Stomach (tissue), 9 donors: Measurements from ENCODE around the gene CEBPB. TPM values are rescaled to one million over a fixed set of nuclear protein-coding genes. Genes with fewer than 3 reads are reported as not detected.

Experiments
- DNase-seq, 2 donors: peaks; one replicate each; pipeline versions ENCODE4 v3.0.0 to v3.0.0-alpha.2; 2013 to 2019
- H3K27ac ChIP-seq, 5 donors: fragments of 200-600 bp in 4 of 5; sonication (generic) in 4 of 5; one replicate each; pipeline ENCODE4 v1.5.1; 2013 to 2019; ENCODE audit warnings: mild to moderate bottlenecking in 1 of 5, moderate library complexity in 1 of 5
- H3K27me3 ChIP-seq, 3 donors: fragments of 200-600 bp; sonication (generic); one replicate each; pipeline ENCODE4 v1.5.1; 2017 to 2019; ENCODE audit warnings: mixed run types in 1 of 3
- H3K36me3 ChIP-seq, 4 donors: fragments of 200-600 bp; sonication (generic); 1 replicate in 3 of 4; 2 replicates in 1 of 4; pipeline ENCODE4 v1.5.1; 2016 to 2019
- H3K4me1 ChIP-seq, 4 donors: fragments of 200-600 bp; sonication (generic); one replicate each; pipeline ENCODE4 v1.5.1; 2016 to 2019
- H3K4me3 ChIP-seq, 4 donors: fragments of 200-600 bp; sonication (generic) in 3 of 4; one replicate each; pipeline ENCODE4 v1.5.1; 2016 to 2019; ENCODE audit warnings: mild to moderate bottlenecking in 1 of 4
- H3K9me3 ChIP-seq, 4 donors: fragments of 200-600 bp; sonication (generic); one replicate each; pipeline ENCODE4 v1.5.1; 2016 to 2019
- EP300 ChIP-seq: sonication (generic); formaldehyde crosslinking; IDR thresholded peaks from one replicate; pipeline ENCODE4 v1.6.1; 2017; ENCODE audit warnings: antibody characterized with exemption
- POLR2A ChIP-seq, 4 donors: fragments of 450-650 bp; IDR thresholded peaks; one replicate each; pipeline ENCODE4 v1.6.1; 2016; ENCODE audit warnings: antibody characterized with exemption in 4 of 4, control low read depth in 2 of 4, mild to moderate bottlenecking in 1 of 4, moderate library complexity in 1 of 4
- POLR2AphosphoS5 ChIP-seq, 3 donors: sonication (generic); formaldehyde crosslinking; IDR thresholded peaks; one replicate each; pipeline ENCODE4 v1.6.1; 2016; ENCODE audit warnings: antibody characterized with exemption in 3 of 3
- WGBS, 5 donors: extraction: QIAGEN DNeasy Blood & Tissue Kit in 3 of 5; methylation state at CpG; one replicate each; pipeline versions ENCODE4 v1.1.5 to v1.1.7; 2013 to 2018; 5-methylcytosine and 5-hydroxymethylcytosine counted together
- intact Hi-C: fragments of 100-400 bp; cut with DNase I; formaldehyde crosslinking; loops from one replicate; pipeline ENCODE4 v1.15.1; 2023; ENCODE audit warnings: low total_unique reads
- polyA plus RNA-seq, 3 donors: library from polyadenylated mRNA; stranded (reverse); fragments of 200-250 nt; gene quantifications; one replicate each; pipeline ENCODE4 v1.2.3, GENCODE V29; 2013
- total RNA-seq, 5 donors: library from RNA; depleted of rRNA; stranded (reverse); fragments of >200 nt; gene quantifications; one replicate each; pipeline versions ENCODE4 v1.1.0 to v1.2.3, GENCODE V29; 2014 to 2016
- TF ChIP-seq, protein P1 (sequence below), 7 experiments: fragments of 450-650 bp in 4 of 7; fragments of 200-600 bp in 3 of 7; sonication (generic) in 3 of 7; IDR thresholded peaks; one replicate each; pipeline ENCODE4 v1.5.1; 2016 to 2019; ENCODE audit warnings: antibody characterized with exemption in 7 of 7, control low read depth in 2 of 7, mild to moderate bottlenecking in 1 of 7
- donor health status: healthy with polysubstance abuse.
- donor health status: Bipolar disorder and iron deficiency.
- donor health status: healthy.

The CEBPB gene
- total and polyA plus RNA-seq, 8 donors, result 21.1 to 200 (median 36.5) TPM

DNA sequence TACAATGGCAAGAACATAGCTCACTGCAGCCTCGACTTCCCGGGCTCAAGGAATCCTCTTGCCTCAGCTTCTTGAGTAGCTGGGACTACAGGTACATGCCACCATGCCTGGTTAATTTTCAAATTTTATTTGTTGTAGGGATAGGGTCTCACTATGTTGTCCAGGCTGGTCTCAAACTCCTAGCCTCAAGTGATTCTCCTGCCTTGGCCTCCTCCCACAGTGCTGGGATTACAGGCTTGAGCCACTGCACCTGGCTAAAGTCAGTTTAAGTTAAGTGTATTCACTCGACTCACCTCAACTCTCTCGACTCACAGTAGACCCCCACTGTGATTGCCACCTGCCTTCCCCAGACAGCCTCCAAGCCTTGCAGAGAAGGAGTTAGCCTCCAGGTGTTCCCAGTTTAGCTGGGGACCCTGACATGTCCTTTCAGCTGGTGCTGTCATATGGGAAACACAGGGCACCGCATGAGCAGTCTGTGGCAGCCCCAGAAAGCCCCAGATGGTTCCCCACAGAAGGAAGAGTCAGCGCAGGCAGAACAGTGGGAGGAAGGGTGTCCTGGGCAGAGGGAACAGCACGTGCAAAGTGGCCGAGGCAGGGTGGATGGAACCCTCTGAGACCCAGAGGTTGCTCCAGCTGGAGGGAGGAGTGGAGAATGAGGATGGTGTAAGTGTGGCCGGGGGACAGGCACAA, 40.4 kb downstream of the CEBPB start:
- DNase-seq, result no peak
- no peak overlapping the region for H3K4me3 ChIP-seq

DNA sequence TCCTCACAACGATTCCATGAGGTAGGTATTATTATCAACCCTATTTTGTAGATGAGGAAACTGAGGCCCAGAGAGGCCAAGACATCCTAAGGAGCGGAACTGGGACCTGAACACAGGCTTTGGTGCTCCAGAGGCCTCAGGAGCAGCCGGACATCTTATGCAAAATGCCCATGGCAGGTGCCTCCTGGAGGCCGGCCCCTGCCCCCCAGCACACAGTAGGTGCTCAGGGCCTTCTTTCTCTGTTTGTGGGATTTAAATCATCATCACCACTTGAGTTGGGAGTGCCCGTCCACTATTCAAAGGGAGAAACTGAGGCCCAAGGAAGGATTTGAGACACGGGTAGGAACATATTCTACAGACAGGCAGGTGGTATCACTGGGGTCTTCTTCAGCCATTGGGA, 41.2 kb downstream of the CEBPB start:
- intact Hi-C loops, result no loop called here
- WGBS, 5 donors, result 89 to 96% (median 95%) methylated on average over 6 of the region's 6 CpGs
- Histone ChIP-seq H3K9me3 (no peaks in the 10 kb centered on the region), H3K27ac (no peak overlapping the region), H3K36me3 (no peaks in the 10 kb centered on the region), H3K27me3 (no peaks in the 10 kb centered on the region), H3K4me1 (peaks cover 0 to 4% (median under 1%) of the 10 kb centered on the region in 4 donors), H3K4me3 (no peak overlapping the region)
- no peak for TF ChIP-seq POLR2A (IDR thresholded peaks at IDR 0.05)
- TF ChIP-seq, protein P1, sequence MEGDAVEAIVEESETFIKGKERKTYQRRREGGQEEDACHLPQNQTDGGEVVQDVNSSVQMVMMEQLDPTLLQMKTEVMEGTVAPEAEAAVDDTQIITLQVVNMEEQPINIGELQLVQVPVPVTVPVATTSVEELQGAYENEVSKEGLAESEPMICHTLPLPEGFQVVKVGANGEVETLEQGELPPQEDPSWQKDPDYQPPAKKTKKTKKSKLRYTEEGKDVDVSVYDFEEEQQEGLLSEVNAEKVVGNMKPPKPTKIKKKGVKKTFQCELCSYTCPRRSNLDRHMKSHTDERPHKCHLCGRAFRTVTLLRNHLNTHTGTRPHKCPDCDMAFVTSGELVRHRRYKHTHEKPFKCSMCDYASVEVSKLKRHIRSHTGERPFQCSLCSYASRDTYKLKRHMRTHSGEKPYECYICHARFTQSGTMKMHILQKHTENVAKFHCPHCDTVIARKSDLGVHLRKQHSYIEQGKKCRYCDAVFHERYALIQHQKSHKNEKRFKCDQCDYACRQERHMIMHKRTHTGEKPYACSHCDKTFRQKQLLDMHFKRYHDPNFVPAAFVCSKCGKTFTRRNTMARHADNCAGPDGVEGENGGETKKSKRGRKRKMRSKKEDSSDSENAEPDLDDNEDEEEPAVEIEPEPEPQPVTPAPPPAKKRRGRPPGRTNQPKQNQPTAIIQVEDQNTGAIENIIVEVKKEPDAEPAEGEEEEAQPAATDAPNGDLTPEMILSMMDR (IDR thresholded peaks at IDR 0.05), result no peak
- no peak for TF ChIP-seq POLR2AphosphoS5 (IDR thresholded peaks at IDR 0.05)
- no peak for TF ChIP-seq EP300
- DNase-seq, result no peak

More for the DNA sequence above, 40.4 kb downstream of the CEBPB start:
- no peak overlapping the region for H3K27ac ChIP-seq
- no peaks in the 10 kb centered on the region for H3K36me3 ChIP-seq
- no peaks in the 10 kb centered on the region for H3K9me3 ChIP-seq
- intact Hi-C loops, result no loop called here
- 84 to 91% (median 89%) methylated on average over 9 of the region's 9 CpGs for WGBS, 5 donors
- H3K4me1 ChIP-seq, result peaks cover 0 to 13% (median 2%) of the 10 kb centered on the region in 4 donors
- TF ChIP-seq POLR2A (IDR thresholded peaks at IDR 0.05) (no peak), POLR2AphosphoS5 (IDR thresholded peaks at IDR 0.05) (no peak), EP300 (no peak)
- TF ChIP-seq, protein P1 (IDR thresholded peaks at IDR 0.05), result no peak
- H3K27me3 ChIP-seq, result no peaks in the 10 kb centered on the region

DNA sequence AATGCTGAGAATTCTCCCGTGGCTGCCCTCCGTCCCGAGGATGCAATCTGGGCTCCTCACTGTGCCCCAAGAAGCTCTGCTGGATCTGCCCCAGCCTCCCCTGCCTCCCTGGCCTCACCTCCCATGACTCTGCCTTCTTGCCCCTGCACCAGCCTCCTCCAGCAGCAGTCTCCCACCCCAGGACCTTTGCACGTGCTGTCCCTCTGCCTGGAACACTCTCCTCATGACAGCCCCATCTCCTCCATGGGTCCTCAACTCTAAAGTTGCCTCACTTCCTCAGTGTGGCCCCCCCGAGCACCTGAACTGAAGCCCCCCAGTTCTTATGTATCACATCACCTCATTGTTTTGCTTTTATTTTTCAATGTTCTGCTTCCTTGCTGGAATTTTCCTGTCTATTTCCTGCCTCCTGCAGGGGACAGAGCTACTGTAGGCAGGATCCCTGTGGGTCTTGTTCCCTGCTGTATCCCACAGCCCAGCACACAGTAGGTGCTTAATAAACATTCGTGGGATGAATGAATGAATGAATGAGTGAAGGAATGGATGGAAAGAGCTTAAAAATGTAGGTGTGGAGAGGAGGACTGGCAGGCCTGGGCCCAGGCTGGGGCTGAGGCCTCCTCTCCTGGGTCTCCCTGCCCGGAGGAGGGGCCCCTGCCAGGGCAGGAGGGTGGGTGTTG, 42.2 kb downstream of the CEBPB start:
- Histone ChIP-seq H3K27me3 (no peaks in the 10 kb centered on the region), H3K9me3 (no peaks in the 10 kb centered on the region), H3K27ac (no peak overlapping the region), H3K36me3 (no peaks in the 10 kb centered on the region), H3K4me1 (peaks cover 0 to 10% (median 0%) of the 10 kb centered on the region in 4 donors), H3K4me3 (no peak overlapping the region)
- intact Hi-C loops, result no loop called here
- DNase-seq, result no peak
- WGBS, 5 donors, result 79 to 94% (median 90%) methylated on average over 7 of the region's 7 CpGs
- TF ChIP-seq POLR2A (IDR thresholded peaks at IDR 0.05), result no peak
- TF ChIP-seq POLR2AphosphoS5 (IDR thresholded peaks at IDR 0.05), result no peak
- no peak for TF ChIP-seq EP300
- TF ChIP-seq, protein P1 (IDR thresholded peaks at IDR 0.05), result no peak

DNA sequence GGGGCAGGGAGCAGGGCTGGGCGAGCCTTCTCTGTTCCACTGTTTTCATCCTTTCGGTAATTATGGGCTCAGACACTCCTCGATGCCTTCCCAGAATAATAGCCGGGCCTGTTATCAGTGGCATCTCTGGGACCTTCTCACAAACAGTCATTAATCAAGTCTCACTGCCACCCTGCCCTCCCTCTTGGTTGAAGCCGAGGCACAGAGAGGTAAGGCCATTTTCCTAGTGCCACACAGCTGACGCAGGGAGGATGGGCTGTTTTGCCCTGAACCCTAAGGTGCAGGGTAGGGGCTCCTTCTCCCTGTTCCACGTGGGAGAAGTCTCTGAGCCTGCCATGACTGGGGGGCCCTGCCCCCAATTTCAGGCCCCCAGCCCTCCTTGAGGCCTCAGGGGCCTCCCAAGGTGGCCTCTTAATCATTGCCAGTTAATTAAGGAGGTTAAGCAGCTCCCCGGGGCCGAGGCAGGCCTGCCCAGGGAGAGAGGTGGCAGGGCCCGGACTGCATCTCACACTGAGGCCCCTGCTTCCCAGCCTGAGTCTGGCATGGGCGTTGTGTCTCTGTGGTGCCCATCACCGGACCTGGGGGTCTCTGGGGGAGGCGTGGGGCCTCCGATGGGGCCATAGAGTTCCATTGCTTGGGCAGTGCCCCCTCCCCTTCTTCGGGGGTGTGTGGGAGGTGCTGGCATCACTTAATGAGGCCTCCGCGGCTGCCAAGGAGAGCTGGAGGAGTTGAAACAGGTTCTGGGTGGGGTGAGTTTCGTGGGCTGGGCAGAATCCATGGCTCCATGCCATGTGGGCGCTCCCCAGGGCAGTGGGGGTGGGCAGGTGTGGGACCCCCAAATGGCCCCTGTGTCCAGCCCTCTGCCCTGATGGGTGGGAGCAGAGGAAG, 42.9 kb downstream of the CEBPB start:
- WGBS, 5 donors, result 56 to 78% (median 61%) methylated on average over 11 to 19 of the region's 19 CpGs
- DNase-seq, result peak in 1 of 2 donors; percentile 45
- H3K27ac ChIP-seq, result no peak overlapping the region

More for the DNA sequence above, 42.9 kb downstream of the CEBPB start:
- no peak for TF ChIP-seq POLR2A (IDR thresholded peaks at IDR 0.05)
- no peak for TF ChIP-seq POLR2AphosphoS5 (IDR thresholded peaks at IDR 0.05)
- TF ChIP-seq EP300, result no peak
- TF ChIP-seq, protein P1 (IDR thresholded peaks at IDR 0.05), result no peak
- no peak overlapping the region for H3K4me3 ChIP-seq
- intact Hi-C loops, result no loop called here
- H3K4me1 ChIP-seq, result peaks cover 0 to 10% (median 0%) of the 10 kb centered on the region in 4 donors
- no peaks in the 10 kb centered on the region for H3K9me3 ChIP-seq
- no peaks in the 10 kb centered on the region for H3K36me3 ChIP-seq
- H3K27me3 ChIP-seq, result no peaks in the 10 kb centered on the region
